HG02610 (cell line): Measurements from ENCODE around the gene TRIM49C.
"Not testable (repeated sequence)": the region's sequence is repeated elsewhere in the genome, so short reads cannot be mapped to it uniquely, and the experiment has no call there.

Experiments used
- ATAC-seq: cut with Tn5 transposase; IDR thresholded peaks from one replicate; pipeline ENCODE4 v1.9.1; 2021; ENCODE audit warnings: mild to moderate bottlenecking, moderate library complexity; ENCODE audit not compliant: unreplicated experiment

Gene TRIM49C, protein sequence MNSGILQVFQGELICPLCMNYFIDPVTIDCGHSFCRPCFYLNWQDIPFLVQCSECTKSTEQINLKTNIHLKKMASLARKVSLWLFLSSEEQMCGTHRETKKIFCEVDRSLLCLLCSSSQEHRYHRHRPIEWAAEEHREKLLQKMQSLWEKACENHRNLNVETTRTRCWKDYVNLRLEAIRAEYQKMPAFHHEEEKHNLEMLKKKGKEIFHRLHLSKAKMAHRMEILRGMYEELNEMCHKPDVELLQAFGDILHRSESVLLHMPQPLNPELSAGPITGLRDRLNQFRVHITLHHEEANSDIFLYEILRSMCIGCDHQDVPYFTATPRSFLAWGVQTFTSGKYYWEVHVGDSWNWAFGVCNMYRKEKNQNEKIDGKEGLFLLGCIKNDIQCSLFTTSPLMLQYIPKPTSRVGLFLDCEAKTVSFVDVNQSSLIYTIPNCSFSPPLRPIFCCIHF

DNA sequence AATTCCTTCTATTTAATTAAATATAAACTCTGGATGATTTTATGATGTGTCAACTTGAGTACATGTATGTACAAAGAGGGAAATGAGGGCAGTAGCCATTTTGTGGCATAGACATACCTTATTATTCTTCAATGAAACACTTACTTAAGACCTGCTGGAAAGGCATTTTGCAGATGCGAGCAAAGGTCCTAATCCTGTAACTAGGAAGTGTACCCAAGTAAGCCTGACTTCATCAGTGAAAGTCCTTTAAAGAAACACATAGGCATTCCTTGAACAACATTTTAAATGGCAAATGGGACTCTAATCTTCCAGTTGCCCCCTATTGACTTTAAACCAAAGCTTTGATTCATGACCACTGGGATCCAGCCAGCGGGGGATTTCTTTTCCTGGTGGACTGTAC, at the start of gene TRIM49C:
TRIM49C (plus strand) TSS at position 301 of the 400 bp plus-strand sequence. CDS start 4,106 bp downstream, outside the sequence.
- not testable (repeated sequence) for ATAC-seq

DNA sequence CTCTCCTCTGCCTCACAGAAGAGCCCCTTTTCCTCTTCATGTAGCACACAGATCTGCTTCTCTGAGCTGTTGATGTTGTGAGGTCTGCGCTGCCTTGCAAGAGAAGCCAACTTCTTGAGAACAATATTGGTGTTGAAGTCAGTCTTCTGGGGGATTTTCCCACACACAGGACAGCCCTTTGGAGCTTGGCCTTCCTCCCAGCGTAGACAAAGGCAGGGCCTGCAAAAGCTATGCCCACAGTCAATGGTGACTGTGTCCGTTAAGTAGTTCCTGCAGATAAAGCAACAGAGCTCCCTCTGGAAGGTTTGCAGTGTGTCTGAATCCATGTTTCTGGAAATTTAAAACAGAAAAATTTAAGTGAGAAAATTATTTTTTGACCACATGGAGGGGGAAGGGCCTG, 6.7 kb upstream of the TRIM49C start:
- ATAC-seq = not testable (repeated sequence)

DNA sequence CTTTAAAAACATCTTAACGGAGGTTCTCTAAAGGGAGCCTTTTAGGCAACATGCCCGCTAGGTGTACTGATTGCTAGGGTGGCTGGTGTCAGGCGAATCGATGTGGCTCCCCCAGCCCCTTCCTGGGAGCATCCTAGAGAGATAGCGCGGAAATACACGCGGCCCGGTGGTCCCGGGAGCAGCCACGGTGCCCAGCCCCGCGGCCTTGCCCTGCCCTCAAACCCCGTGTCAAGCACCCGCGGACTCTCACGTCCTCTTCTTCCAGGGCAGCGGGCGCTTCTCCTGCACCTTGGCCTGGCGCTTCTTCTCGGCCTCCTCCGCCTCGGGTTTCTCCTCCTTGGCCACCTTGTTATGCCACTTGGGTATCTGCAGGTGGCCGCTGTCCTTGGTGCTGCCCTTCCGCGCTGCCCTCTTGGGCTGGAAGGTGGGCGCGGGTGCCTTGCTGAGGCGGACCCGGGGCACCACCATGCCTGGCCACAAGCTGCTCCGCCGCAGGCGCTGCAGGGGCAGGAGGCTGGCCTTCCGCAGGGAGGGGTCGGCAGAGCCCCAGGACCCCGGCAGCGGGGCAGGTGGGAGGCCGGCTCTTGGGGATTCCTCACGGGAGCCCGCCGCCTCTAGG, 20.8 kb downstream of the TRIM49C start:
- not testable (repeated sequence) for ATAC-seq

DNA sequence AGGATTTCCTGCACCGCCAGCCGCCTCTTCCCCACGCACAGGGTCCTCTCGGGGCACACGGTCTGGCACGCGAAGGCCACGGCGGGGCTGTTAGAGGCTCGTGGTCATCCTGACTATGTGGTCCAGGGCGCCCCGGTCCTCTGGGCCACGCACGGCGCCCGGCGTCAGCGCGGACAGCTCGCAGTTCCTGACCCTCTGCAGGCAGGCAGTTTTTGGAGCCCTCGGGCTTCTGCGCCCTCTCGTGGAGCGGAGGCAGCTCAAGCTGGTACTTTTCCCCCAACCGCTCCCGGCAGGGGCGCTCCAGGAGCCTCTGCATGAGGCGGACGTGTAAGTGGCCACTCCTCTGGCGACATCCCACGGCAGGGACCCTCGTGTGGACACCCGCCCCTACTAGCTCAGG, 21.4 kb downstream of the TRIM49C start:
- ATAC-seq = not testable (repeated sequence)

DNA sequence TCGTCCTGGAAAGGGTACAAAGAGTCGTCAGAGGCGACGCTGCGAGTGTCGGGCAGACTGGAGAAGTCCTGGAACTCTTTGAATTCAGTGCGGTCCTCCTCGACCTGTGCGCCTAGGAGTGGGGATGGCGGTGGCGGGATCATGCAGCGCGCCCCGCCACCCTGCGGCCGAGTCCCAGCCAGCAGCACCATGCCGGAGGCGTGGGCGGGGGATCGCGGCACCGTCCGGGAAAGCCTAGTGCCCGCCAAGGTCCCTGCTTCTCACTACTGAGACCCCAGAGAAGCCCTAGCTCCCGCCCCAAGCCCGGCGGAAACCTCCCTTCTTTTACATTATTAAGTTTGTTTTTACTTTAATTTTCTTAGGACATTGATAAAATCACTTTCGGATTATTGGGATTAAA, 22.6 kb downstream of the TRIM49C start:
- not testable (repeated sequence) for ATAC-seq

DNA sequence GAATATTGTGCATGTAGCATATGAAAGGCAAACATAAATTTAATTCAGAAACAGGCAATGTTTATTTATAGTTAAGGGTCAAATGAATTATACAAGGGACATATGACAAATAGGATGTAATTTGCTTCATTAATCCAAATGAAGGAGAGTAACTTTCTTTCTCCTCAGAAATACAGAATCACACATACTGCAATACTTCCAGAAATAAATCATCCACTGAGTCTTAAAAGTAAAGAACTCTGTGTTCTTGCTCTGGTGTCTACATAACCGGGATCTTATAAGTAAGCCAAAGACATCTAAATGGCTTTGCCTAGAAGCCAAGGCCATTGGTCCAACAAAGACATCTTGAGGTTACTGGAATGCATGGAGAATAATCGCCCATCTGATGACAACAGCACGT, 54.7 kb downstream of the TRIM49C start, which contains the start of gene UBTFL1:
UBTFL1 (plus strand) TSS at position 301 of the 400 bp plus-strand sequence; CDS start at position 301, 0 bp downstream.
- not testable (repeated sequence) for ATAC-seq

DNA sequence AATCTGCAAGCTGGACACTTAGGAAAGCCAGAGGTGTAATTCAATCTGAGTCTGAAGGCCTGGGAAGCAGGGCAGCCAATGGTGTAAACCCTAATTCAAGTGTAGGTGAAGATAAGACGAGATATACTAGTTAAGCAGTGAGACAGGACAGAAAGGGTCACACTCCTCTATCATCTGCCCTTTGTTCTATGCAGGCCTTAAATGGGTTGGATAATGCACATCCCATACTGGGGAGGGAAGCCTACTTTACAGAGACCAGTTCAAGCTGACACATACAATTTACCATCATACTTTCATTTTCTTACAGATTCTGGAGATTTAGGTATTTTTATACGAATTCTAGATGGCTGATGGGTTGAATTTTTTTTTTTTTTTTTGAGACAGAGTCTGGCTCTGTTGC, 57.8 kb downstream of the TRIM49C start:
- not testable (repeated sequence) for ATAC-seq
